ENCODE data around the gene MYO3B.

DNA sequence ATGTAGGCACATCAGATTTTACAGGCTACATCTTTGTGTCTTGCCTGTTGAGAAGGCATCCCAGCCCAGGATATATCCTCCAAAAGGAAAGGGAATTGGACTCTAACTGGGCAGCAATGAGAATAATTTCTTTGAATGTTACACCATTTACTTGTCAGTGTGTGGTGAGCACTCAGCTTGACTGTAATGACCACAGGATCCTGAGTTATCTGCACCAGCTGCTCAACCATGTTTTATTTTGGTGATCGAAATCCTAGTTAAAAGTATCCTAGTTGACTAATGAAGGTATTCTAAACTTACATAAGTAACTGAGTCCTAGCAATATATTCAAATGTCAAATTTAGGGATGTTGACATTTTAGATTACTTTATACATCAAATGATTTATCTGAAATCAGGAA, 123.0 kb downstream of the MYO3B start:
- no peak for TF ChIP-seq EZH2phosphoT487 (IDR thresholded peaks at IDR 0.05; ENCODE audit: low read depth)
- TF ChIP-seq, protein P1, sequence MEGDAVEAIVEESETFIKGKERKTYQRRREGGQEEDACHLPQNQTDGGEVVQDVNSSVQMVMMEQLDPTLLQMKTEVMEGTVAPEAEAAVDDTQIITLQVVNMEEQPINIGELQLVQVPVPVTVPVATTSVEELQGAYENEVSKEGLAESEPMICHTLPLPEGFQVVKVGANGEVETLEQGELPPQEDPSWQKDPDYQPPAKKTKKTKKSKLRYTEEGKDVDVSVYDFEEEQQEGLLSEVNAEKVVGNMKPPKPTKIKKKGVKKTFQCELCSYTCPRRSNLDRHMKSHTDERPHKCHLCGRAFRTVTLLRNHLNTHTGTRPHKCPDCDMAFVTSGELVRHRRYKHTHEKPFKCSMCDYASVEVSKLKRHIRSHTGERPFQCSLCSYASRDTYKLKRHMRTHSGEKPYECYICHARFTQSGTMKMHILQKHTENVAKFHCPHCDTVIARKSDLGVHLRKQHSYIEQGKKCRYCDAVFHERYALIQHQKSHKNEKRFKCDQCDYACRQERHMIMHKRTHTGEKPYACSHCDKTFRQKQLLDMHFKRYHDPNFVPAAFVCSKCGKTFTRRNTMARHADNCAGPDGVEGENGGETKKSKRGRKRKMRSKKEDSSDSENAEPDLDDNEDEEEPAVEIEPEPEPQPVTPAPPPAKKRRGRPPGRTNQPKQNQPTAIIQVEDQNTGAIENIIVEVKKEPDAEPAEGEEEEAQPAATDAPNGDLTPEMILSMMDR (IDR thresholded peaks at IDR 0.05; ENCODE audit: low read depth, low read length), result no peak
